A549 (cell line): Measurements from ENCODE around the gene CRYBA1. TPM values are rescaled to one million over a fixed set of nuclear protein-coding genes. Genes with fewer than 3 reads are reported as not detected.
A peak's percentile ranks its signal among the peaks of the same experiment; 100 is the strongest.

Experiments used
- ATAC-seq, 2 experiments: fragments of 200-7000 bp in 1 of 2; fragments of >200 bp in 1 of 2; cut with Nextera tagmentation in 1 of 2; cut with Tn5 transposase in 1 of 2; 3 replicates each; pipeline versions ENCODE4 v1.8.0 to v1.9.1; 2018 to 2020; ENCODE audit warnings: mild to moderate bottlenecking in 1 of 2, moderate library complexity in 1 of 2
- CTCF ChIA-PET: fragments of 300-600 bp; sonication (Branson Sonifier 250); formaldehyde crosslinking; extraction: SDS; loops from one replicate; lab custom pipeline; 2021; ENCODE audit warnings: antibody characterized with exemption, inconsistent platforms; lab: Yijun Ruan, JAX
- POLR2A ChIA-PET: fragments of 350-600 bp; formaldehyde crosslinking; extraction: SDS; loops from one replicate; lab custom pipeline; 2021; ENCODE audit warnings: antibody characterized with exemption, inconsistent platforms; lab: Yijun Ruan, JAX
- DNase-seq, 2 experiments: peaks; one replicate each; pipeline versions ENCODE4 v3.0.0 to v3.0.0-alpha.2; 2011 to 2016; ENCODE audit warnings: low read depth in 1 of 2, low spot score in 1 of 2
- FAIRE-seq: peaks from 2 replicates; lab custom pipeline; 2011; peaks lifted over from hg19 to GRCh38; lab: Jason Lieb, UNC
- H3K27ac ChIP-seq, 2 experiments: fragments of >200 bp; sonication (Bioruptor Twin); formaldehyde crosslinking; 3 replicates each; pipeline ENCODE4 v1.5.1; 2016 to 2017
- H3K4me1 ChIP-seq: fragments of >200 bp; sonication (Bioruptor Twin); formaldehyde crosslinking; 3 replicates; pipeline ENCODE4 v1.6.1; 2016
- H3K4me2 ChIP-seq: fragments of >200 bp; sonication (Bioruptor Twin); formaldehyde crosslinking; 3 replicates; pipeline ENCODE4 v1.6.1; 2016
- H3K4me3 ChIP-seq: fragments of >200 bp; sonication (Bioruptor Twin); formaldehyde crosslinking; 3 replicates; pipeline ENCODE4 v1.5.1; 2016
- H3K9me3 ChIP-seq: fragments of >200 bp; sonication (Bioruptor Twin); formaldehyde crosslinking; 3 replicates; pipeline ENCODE4 v1.6.1; 2016
- ATOH8 ChIP-seq: fragments of 250-450 bp; sonication (Bioruptor Pico); IDR thresholded peaks from 2 replicates; pipeline ENCODE4 v1.5.0; 2020; ENCODE audit warnings: low read depth, mild to moderate bottlenecking, moderate library complexity
- CBX8 ChIP-seq: fragments of 200-600 bp; sonication (generic); IDR thresholded peaks from 2 replicates; pipeline ENCODE4 v1.6.1; 2016
- CEBPB ChIP-seq, 2 experiments: fragments of >200 bp in 1 of 2; sonication (Bioruptor Twin) in 1 of 2; formaldehyde crosslinking in 1 of 2; IDR thresholded peaks; 2 replicates each; pipeline ENCODE4 v1.6.1; 2012 to 2016
- CHD4 ChIP-seq: fragments of 200-600 bp; sonication (generic); IDR thresholded peaks from 2 replicates; pipeline ENCODE4 v1.6.1; 2016; ENCODE audit warnings: antibody characterized with exemption, mild to moderate bottlenecking, borderline replicate concordance
- E2F6 ChIP-seq: IDR thresholded peaks from 2 replicates; pipeline ENCODE4 v1.6.1; 2012; ENCODE audit warnings: low read depth, borderline replicate concordance
- NFE2L2 ChIP-seq: fragments of 150-350 bp; conservative IDR thresholded peaks from 2 replicates; pipeline ENCODE4 v1.6.1; 2014; ENCODE audit warnings: low read length
- RFX5 ChIP-seq: fragments of 450-650 bp; IDR thresholded peaks from 2 replicates; pipeline ENCODE4 v1.7.1; 2014; ENCODE audit warnings: antibody characterized with exemption, mild to moderate bottlenecking, moderate library complexity
- ZNF302 ChIP-seq: fragments of 250-450 bp; sonication (Bioruptor Pico); IDR thresholded peaks from 2 replicates; pipeline ENCODE4 v1.9.0; 2021; ENCODE audit warnings: inconsistent platforms, mild to moderate bottlenecking, moderate library complexity
- ZSCAN20 ChIP-seq: fragments of 250-450 bp; sonication (Bioruptor Pico); IDR thresholded peaks from 2 replicates; pipeline ENCODE4 v1.8.0; 2022; ENCODE audit warnings: mild to moderate bottlenecking, moderate library complexity
- WGBS: methylation state at CpG from one replicate; pipeline ENCODE4 v1.1.6; 2017; ENCODE audit errors: missing lambda C conversion rate; 5-methylcytosine and 5-hydroxymethylcytosine counted together
- polyA plus RNA-seq, 4 experiments: library from polyadenylated mRNA; depleted of rRNA in 3 of 4; stranded (reverse); fragments of >200 nt; fragmentation: RNase III in 1 of 4; extraction: RNeasy Plus Mini Kit Qiagen cat#74134 plus additional on column Dnase treatment in 1 of 4; gene quantifications; 2 replicates in 3 of 4; 3 replicates in 1 of 4; pipeline ENCODE4 v1.2.3, GENCODE V29; 2011 to 2017
- TF ChIP-seq, protein P1 (sequence below): fragments of >200 bp; sonication (Bioruptor Twin); formaldehyde crosslinking; IDR thresholded peaks from 2 replicates; pipeline ENCODE4 v1.6.1; 2016
- TF ChIP-seq, protein P2 (sequence below): IDR thresholded peaks from 2 replicates; pipeline ENCODE4 v1.6.1; 2012
- TF ChIP-seq, protein P3 (sequence below): fragments of 200-600 bp; sonication (generic); IDR thresholded peaks from 2 replicates; pipeline ENCODE4 v1.6.1; 2016; ENCODE audit warnings: antibody characterized with exemption, mild to moderate bottlenecking, moderate library complexity
- TF ChIP-seq, protein P4 (sequence below): fragments of >200 bp; sonication (Bioruptor Twin); formaldehyde crosslinking; IDR thresholded peaks from 3 replicates; pipeline ENCODE4 v1.6.1; 2016

Gene CRYBA1
- polyA plus RNA-seq, 2 of the 4 experiments (the other 2 are of a cell fraction) = 0.10 to 0.12 TPM

GRCh38 chr17:29273924-29274323 is 27.3 kb downstream of the CRYBA1 start (continued):
- TF ChIP-seq, protein P1, sequence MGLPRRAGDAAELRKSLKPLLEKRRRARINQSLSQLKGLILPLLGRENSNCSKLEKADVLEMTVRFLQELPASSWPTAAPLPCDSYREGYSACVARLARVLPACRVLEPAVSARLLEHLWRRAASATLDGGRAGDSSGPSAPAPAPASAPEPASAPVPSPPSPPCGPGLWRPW = no peak
- TF ChIP-seq ZSCAN20 = no peak

GRCh38 chr17:29278692-29279091 is 32.0 kb downstream of the CRYBA1 start:
- peaks cover 13% of the 10 kb centered on the region; the same call in 2 of the 3 replicates for H3K4me1 ChIP-seq
- H3K4me2 ChIP-seq = no peak overlapping the region
- no peak overlapping the region for H3K27ac ChIP-seq
- H3K9me3 ChIP-seq = peaks cover 23% of the 10 kb centered on the region
- no peak for DNase-seq
- TF ChIP-seq ATOH8 (CRISPR knock-in tag) (no peak), E2F6 (no peak)
- TF ChIP-seq, protein P2, sequence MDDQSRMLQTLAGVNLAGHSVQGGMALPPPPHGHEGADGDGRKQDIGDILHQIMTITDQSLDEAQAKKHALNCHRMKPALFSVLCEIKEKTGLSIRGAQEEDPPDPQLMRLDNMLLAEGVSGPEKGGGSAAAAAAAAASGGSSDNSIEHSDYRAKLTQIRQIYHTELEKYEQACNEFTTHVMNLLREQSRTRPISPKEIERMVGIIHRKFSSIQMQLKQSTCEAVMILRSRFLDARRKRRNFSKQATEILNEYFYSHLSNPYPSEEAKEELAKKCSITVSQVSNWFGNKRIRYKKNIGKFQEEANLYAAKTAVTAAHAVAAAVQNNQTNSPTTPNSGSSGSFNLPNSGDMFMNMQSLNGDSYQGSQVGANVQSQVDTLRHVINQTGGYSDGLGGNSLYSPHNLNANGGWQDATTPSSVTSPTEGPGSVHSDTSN = no peak
- TF ChIP-seq, protein P1 = no peak
- TF ChIP-seq, protein P3, sequence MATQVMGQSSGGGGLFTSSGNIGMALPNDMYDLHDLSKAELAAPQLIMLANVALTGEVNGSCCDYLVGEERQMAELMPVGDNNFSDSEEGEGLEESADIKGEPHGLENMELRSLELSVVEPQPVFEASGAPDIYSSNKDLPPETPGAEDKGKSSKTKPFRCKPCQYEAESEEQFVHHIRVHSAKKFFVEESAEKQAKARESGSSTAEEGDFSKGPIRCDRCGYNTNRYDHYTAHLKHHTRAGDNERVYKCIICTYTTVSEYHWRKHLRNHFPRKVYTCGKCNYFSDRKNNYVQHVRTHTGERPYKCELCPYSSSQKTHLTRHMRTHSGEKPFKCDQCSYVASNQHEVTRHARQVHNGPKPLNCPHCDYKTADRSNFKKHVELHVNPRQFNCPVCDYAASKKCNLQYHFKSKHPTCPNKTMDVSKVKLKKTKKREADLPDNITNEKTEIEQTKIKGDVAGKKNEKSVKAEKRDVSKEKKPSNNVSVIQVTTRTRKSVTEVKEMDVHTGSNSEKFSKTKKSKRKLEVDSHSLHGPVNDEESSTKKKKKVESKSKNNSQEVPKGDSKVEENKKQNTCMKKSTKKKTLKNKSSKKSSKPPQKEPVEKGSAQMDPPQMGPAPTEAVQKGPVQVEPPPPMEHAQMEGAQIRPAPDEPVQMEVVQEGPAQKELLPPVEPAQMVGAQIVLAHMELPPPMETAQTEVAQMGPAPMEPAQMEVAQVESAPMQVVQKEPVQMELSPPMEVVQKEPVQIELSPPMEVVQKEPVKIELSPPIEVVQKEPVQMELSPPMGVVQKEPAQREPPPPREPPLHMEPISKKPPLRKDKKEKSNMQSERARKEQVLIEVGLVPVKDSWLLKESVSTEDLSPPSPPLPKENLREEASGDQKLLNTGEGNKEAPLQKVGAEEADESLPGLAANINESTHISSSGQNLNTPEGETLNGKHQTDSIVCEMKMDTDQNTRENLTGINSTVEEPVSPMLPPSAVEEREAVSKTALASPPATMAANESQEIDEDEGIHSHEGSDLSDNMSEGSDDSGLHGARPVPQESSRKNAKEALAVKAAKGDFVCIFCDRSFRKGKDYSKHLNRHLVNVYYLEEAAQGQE = no peak
- peak; percentile 7 for FAIRE-seq
- CTCF ChIA-PET = interaction anchor here (0.6 to 4.4 kb wide), 7 partner anchors 12 to 815 kb away, joined by 3 to 20 read pairs (median 3); no protein-coding TSS in a partner anchor
- POLR2A ChIA-PET = no interaction called here
- no peak for ATAC-seq
- H3K4me3 ChIP-seq = no peak overlapping the region

- ChIA-PET CTCF (interaction anchor here (0.6 to 4.4 kb wide), 12 partner anchors 11 to 816 kb away, joined by 3 to 20 read pairs (median 3); no protein-coding TSS in a partner anchor), POLR2A (no interaction called here)
- Histone ChIP-seq H3K4me2 (no peak overlapping the region), H3K4me3 (no peak overlapping the region), H3K9me3 (peaks cover 23% of the 10 kb centered on the region), H3K27ac (no peak overlapping the region), H3K4me1 (peaks cover 13% of the 10 kb centered on the region; the same call in 2 of the 3 replicates)
- WGBS = 88% methylated on average over 5 of the region's 5 CpGs
- no peak for FAIRE-seq
- ATAC-seq = no peak
- TF ChIP-seq NFE2L2 = no peak
- no peak for TF ChIP-seq RFX5
- TF ChIP-seq CEBPB (IDR thresholded peaks at IDR 0.05) = peak in 1 of 2 experiments; percentile 39; a peak in 1 of 4 replicates
- TF ChIP-seq, protein P2 = no peak
- TF ChIP-seq ZNF302 (CRISPR knock-in tag) = no peak
- TF ChIP-seq, protein P4, sequence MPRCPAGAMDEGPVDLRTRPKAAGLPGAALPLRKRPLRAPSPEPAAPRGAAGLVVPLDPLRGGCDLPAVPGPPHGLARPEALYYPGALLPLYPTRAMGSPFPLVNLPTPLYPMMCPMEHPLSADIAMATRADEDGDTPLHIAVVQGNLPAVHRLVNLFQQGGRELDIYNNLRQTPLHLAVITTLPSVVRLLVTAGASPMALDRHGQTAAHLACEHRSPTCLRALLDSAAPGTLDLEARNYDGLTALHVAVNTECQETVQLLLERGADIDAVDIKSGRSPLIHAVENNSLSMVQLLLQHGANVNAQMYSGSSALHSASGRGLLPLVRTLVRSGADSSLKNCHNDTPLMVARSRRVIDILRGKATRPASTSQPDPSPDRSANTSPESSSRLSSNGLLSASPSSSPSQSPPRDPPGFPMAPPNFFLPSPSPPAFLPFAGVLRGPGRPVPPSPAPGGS = no peak
- no peak for TF ChIP-seq CHD4
- no peak for TF ChIP-seq CBX8
- no peak for DNase-seq
These were observed 32.9 kb downstream of the CRYBA1 start for GRCh38 chr17:29279397-29280070.
